ENCODE measurements around the gene GPR162. TPM values are rescaled to one million over a fixed set of nuclear protein-coding genes. Genes with fewer than 3 reads are reported as not detected.

GPR162 gene
- total and polyA plus RNA-seq, 2 of the 4 experiments (the other 2 are of a cell fraction): 2.9 to 6.0 TPM

DNA sequence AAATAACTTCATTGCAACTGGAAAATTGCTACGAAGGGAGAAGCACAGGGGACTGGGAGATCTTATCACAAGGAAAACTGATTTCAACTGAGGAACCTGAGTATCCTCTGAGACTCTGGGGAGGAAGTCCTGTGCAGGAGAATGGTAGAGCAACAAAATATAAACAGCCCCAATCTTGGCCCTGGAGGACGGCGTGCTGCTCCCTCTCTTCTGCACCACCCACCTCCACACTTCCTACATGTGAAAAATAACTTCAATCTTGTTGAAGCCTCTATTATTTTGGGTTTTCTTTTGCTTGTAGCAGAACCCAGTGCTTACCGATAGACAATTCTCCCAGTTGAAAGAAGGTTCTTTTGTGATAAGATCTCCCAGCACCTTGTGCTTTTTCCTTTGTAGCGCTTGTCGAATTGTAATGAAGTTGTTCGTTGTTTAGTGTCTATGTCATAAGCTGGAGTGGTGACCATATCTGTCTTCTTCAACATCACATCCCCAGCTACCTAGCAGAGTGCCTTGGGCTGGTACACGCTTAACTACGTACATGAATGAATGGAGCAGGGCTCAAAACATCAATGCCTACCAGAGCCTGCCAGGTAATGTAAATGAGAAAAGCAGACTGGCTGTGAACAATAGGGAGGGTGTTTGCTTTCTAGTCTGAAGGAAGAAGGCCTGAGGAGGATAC is 35.1 kb upstream of the GPR162 start:
- H3K9ac ChIP-seq (ENCODE audit: low read depth, low read length): no peak overlapping the region
- no peak overlapping the region for H4K5ac ChIP-seq (ENCODE audit: low read depth, low read length)
- H4K91ac ChIP-seq (ENCODE audit: insufficient read depth, low read depth, low read length): no peak overlapping the region
- H3K27ac ChIP-seq (ENCODE audit: insufficient read depth, low read length): no peak overlapping the region
- no peak overlapping the region for H2BK15ac ChIP-seq (ENCODE audit: low read depth, low read length)
- H3K18ac ChIP-seq (ENCODE audit: low read depth, low read length): no peak overlapping the region
- H3K36me3 ChIP-seq (ENCODE audit: control insufficient read depth, insufficient read depth, low read length): no peaks in the 10 kb centered on the region
- in situ Hi-C loops (cut with MboI; ENCODE audit: low sequenced_read_pairs) (no loop called here), dilution Hi-C loops (cut with HindIII; ENCODE audit: low sequenced_read_pairs, unreplicated experiment) (no loop called here), intact Hi-C loops (cut with micrococcal nuclease) (no loop called here)
- H4K20me1 ChIP-seq (ENCODE audit: insufficient read depth, low read length): no peaks in the 10 kb centered on the region
- no peak overlapping the region for H3K4ac ChIP-seq (ENCODE audit: low read depth, low read length)
- H3K14ac ChIP-seq (replicated peaks; ENCODE audit: low read depth, low read length): no peak overlapping the region
- H3K23ac ChIP-seq (ENCODE audit: low read depth, low read length): no peak overlapping the region
- ChIA-PET CTCF (interaction anchor here (0.6 kb wide), 1 partner anchor 65 kb away, joined by 3 read pairs; no protein-coding TSS in a partner anchor), POLR2A (ENCODE audit: unreplicated experiment) (interaction anchor here (0.5 to 0.7 kb wide), 2 partner anchors 253 to 315 kb away, joined by 3 to 7 read pairs; partner anchors contain the start of gene GAPDH)
- peaks cover 8% of the 10 kb centered on the region; the same call in 1 of the 2 replicates for H3K9me1 ChIP-seq (ENCODE audit: insufficient read depth, low read length)
- TF ChIP-seq FOS (IDR thresholded peaks at IDR 0.05; ENCODE audit: low read depth, low read length) (no peak), BHLHE40 (IDR thresholded peaks at IDR 0.05; ENCODE audit: low read depth, low read length) (no peak), MAZ (IDR thresholded peaks at IDR 0.05; ENCODE audit: borderline replicate concordance, low read depth, low read length) (no peak), RAD21 (IDR thresholded peaks at IDR 0.05; ENCODE audit: low read length) (no peak), CHD1 (IDR thresholded peaks at IDR 0.05; ENCODE audit: low read depth, low read length) (no peak), MAFK (IDR thresholded peaks at IDR 0.05; ENCODE audit: low read depth, low read length) (no peak), RFX5 (IDR thresholded peaks at IDR 0.05; ENCODE audit: low read depth, low read length) (no peak), CEBPB (IDR thresholded peaks at IDR 0.05; ENCODE audit: low read depth, low read length) (no peak), NFE2L2 (IDR thresholded peaks at IDR 0.05; ENCODE audit: low read depth, low read length) (no peak), SMC3 (IDR thresholded peaks at IDR 0.05; ENCODE audit: low read depth, low read length) (no peak)
- TF ChIP-seq, protein P1, sequence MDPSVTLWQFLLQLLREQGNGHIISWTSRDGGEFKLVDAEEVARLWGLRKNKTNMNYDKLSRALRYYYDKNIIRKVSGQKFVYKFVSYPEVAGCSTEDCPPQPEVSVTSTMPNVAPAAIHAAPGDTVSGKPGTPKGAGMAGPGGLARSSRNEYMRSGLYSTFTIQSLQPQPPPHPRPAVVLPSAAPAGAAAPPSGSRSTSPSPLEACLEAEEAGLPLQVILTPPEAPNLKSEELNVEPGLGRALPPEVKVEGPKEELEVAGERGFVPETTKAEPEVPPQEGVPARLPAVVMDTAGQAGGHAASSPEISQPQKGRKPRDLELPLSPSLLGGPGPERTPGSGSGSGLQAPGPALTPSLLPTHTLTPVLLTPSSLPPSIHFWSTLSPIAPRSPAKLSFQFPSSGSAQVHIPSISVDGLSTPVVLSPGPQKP (IDR thresholded peaks at IDR 0.05; ENCODE audit: borderline replicate concordance, low read depth, low read length): no peak
- TF ChIP-seq, protein P2, sequence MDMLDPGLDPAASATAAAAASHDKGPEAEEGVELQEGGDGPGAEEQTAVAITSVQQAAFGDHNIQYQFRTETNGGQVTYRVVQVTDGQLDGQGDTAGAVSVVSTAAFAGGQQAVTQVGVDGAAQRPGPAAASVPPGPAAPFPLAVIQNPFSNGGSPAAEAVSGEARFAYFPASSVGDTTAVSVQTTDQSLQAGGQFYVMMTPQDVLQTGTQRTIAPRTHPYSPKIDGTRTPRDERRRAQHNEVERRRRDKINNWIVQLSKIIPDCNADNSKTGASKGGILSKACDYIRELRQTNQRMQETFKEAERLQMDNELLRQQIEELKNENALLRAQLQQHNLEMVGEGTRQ (IDR thresholded peaks at IDR 0.05; ENCODE audit: low read depth, low read length): no peak
- TF ChIP-seq, protein P3, sequence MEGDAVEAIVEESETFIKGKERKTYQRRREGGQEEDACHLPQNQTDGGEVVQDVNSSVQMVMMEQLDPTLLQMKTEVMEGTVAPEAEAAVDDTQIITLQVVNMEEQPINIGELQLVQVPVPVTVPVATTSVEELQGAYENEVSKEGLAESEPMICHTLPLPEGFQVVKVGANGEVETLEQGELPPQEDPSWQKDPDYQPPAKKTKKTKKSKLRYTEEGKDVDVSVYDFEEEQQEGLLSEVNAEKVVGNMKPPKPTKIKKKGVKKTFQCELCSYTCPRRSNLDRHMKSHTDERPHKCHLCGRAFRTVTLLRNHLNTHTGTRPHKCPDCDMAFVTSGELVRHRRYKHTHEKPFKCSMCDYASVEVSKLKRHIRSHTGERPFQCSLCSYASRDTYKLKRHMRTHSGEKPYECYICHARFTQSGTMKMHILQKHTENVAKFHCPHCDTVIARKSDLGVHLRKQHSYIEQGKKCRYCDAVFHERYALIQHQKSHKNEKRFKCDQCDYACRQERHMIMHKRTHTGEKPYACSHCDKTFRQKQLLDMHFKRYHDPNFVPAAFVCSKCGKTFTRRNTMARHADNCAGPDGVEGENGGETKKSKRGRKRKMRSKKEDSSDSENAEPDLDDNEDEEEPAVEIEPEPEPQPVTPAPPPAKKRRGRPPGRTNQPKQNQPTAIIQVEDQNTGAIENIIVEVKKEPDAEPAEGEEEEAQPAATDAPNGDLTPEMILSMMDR (conservative IDR thresholded peaks at IDR 0.05; ENCODE audit: low read depth, low read length): no peak
- H2BK20ac ChIP-seq (ENCODE audit: low read depth, low read length): no peak overlapping the region
- H3K56ac ChIP-seq (ENCODE audit: extremely low read depth, insufficient read depth, low read length): no peak overlapping the region
- ATAC-seq (ENCODE audit: low read depth) (no peak), DNase-seq (no peak)
- no peak overlapping the region for H3K4me2 ChIP-seq (ENCODE audit: low read depth, low read length)
- no peak overlapping the region for H2AK9ac ChIP-seq (replicated peaks; ENCODE audit: low read depth, low read length, poor library complexity)
- H3K79me1 ChIP-seq (ENCODE audit: low read depth in 1 of 2, low read length in 2 of 2): peaks cover 0 to 4% of the 10 kb centered on the region in 2 experiments; a peak in 1 of 4 replicates
- no peak overlapping the region for H4K8ac ChIP-seq (ENCODE audit: low read depth in 2 of 2, low read length in 2 of 2)
- H2AFZ ChIP-seq (replicated peaks; ENCODE audit: low read length, poor library complexity): no peak overlapping the region
- no peak overlapping the region for H3K4me3 ChIP-seq (ENCODE audit: insufficient read depth, low read depth, low read length)
- H2BK5ac ChIP-seq (ENCODE audit: low read depth, low read length, poor library complexity, severe bottlenecking): no peak overlapping the region
- peaks cover 9% of the 10 kb centered on the region for H3K4me1 ChIP-seq (ENCODE audit: control insufficient read depth, insufficient read depth, low read length)
- no TSS peak for BruUV-seq (replicated peaks)
- WGBS, 2 experiments (ENCODE audit: extremely low coverage in 2 of 2, insufficient read length in 1 of 2): no CpG with 5 or more reads among the region's 9 CpGs
- no peak overlapping the region for H2BK120ac ChIP-seq (ENCODE audit: low read depth, low read length)
- H3K9me3 ChIP-seq (ENCODE audit: control insufficient read depth, insufficient read depth, low read length): no peaks in the 10 kb centered on the region
- no peaks in the 10 kb centered on the region for H3K27me3 ChIP-seq (ENCODE audit: control insufficient read depth, insufficient read depth, low read length)
- no peak overlapping the region for H2AK5ac ChIP-seq (ENCODE audit: low read depth, low read length)

All from IMR-90 (cell line).